ENCODE results near the gene CCDC57.

DNA sequence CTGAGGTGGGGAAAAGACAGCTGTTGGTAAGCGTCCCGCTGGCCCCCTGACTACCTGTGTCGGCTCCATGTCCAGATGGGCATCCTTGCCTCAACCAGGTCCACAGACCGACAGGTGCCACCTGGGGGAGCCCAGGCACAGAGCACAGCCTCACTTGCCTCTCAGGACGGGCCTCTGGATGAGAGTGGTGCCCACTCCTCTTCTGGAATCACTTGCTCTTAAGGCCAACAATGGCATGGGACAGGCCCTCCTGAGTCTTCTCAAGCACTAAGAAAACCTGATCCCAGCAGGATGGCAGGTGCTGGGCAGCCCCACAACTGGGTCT lies 33.4 kb upstream of the CCDC57 start:
- TF ChIP-seq EZH2 (IDR thresholded peaks at IDR 0.05; ENCODE audit: insufficient read depth, poor library complexity, severe bottlenecking) (no peak), EZH2phosphoT487 (IDR thresholded peaks at IDR 0.05; ENCODE audit: insufficient read depth, low read depth) (no peak)
